ENCODE data around the gene TMEM238. TPM values are rescaled to one million over a fixed set of nuclear protein-coding genes. Genes with fewer than 3 reads are reported as not detected.
A peak's percentile ranks its signal among the peaks of the same experiment; 100 is the strongest.

Gene TMEM238
- total RNA-seq, 1 donor from 2014 or later, result 8.1 TPM

- H3K9me3 Mint-ChIP-seq, result no peaks in the 10 kb centered on the region
- no peak for TF ChIP-seq CTCF (conservative IDR thresholded peaks at IDR 0.05)
- DNase-seq (ENCODE audit: extremely low spot score, unreplicated experiment), result no peak
- peaks cover 13% of the 10 kb centered on the region for H3K36me3 Mint-ChIP-seq
- H3K4me3 Mint-ChIP-seq, result peak overlapping the region; percentile 74
- H3K27me3 Mint-ChIP-seq, result no peaks in the 10 kb centered on the region
- peaks cover 40% of the 10 kb centered on the region for H3K4me1 Mint-ChIP-seq (ENCODE audit: unreplicated experiment)
- H3K27ac Mint-ChIP-seq, result no peak overlapping the region
Measured at GRCh38 chr19:55389386-55390317, 5.6 kb upstream of the TMEM238 start.

GRCh38 chr19:55387736-55388497, 3.8 kb upstream of the TMEM238 start:
- H3K27me3 Mint-ChIP-seq, result no peaks in the 10 kb centered on the region
- H3K27ac Mint-ChIP-seq, result peak overlapping the region; percentile 13
- peaks cover 36% of the 10 kb centered on the region for H3K4me1 Mint-ChIP-seq (ENCODE audit: unreplicated experiment)
- peak overlapping the region; percentile 100 for H3K4me3 Mint-ChIP-seq
- DNase-seq (ENCODE audit: extremely low spot score, unreplicated experiment), result no peak
- no peaks in the 10 kb centered on the region for H3K9me3 Mint-ChIP-seq
- peaks cover 13% of the 10 kb centered on the region for H3K36me3 Mint-ChIP-seq
- TF ChIP-seq CTCF (conservative IDR thresholded peaks at IDR 0.05), result no peak

GRCh38 chr19:55386493-55386971, 2.4 kb upstream of the TMEM238 start:
- Mint-ChIP-seq H3K9me3 (peaks cover 6% of the 10 kb centered on the region), H3K27ac (peak overlapping the region; percentile 99), H3K36me3 (peaks cover 19% of the 10 kb centered on the region), H3K4me1 (ENCODE audit: unreplicated experiment) (peaks cover 29% of the 10 kb centered on the region), H3K4me3 (peak overlapping the region; percentile 100), H3K27me3 (peaks cover 6% of the 10 kb centered on the region)
- TF ChIP-seq CTCF (conservative IDR thresholded peaks at IDR 0.05), result no peak
- DNase-seq (ENCODE audit: extremely low spot score, unreplicated experiment), result no peak

- peaks cover 7% of the 10 kb centered on the region for H3K27me3 Mint-ChIP-seq
- no peak for TF ChIP-seq CTCF (conservative IDR thresholded peaks at IDR 0.05)
- peaks cover 28% of the 10 kb centered on the region for H3K4me1 Mint-ChIP-seq (ENCODE audit: unreplicated experiment)
- H3K36me3 Mint-ChIP-seq, result peaks cover 19% of the 10 kb centered on the region
- H3K4me3 Mint-ChIP-seq, result peak within 1 kb of the TSS; percentile 100
- peaks cover 6% of the 10 kb centered on the region for H3K9me3 Mint-ChIP-seq
- DNase-seq (ENCODE audit: extremely low spot score, unreplicated experiment), result peak; percentile 98
- peak within 1 kb of the TSS; percentile 99 for H3K27ac Mint-ChIP-seq
Measured at GRCh38 chr19:55385724-55386492, 1.8 kb upstream of the TMEM238 start, which contains the start of gene RPL28. TSS of gene RPL28 (plus strand) at chr19:55385932. CDS start at chr19:55386358, 426 bp downstream.
